ENCODE results near the gene C2orf78. TPM values are rescaled to one million over a fixed set of nuclear protein-coding genes. Genes with fewer than 3 reads are reported as not detected.

Gene C2orf78
- total and polyA plus RNA-seq, 10 of the 15 experiments (the other 5 are each of a cell fraction or from before 2014, with no cell fraction given) = 0.08 to 0.82 (median 0.40) TPM

GRCh38 chr2:73766349-73766748 is 17.6 kb upstream of the C2orf78 start:
- Histone ChIP-seq H3K27me3 (replicated peaks in 1 of 2; ENCODE audit: control insufficient read depth in 2 of 2, insufficient read depth in 2 of 2, low read length in 1 of 2) (no peaks in the 10 kb centered on the region), H3K79me2 (ENCODE audit: control insufficient read depth, insufficient read depth, low read length) (no peaks in the 10 kb centered on the region), H2AFZ (ENCODE audit: control insufficient read depth, low read depth, low read length) (no peak overlapping the region), H3K4me1 (ENCODE audit: control insufficient read depth, insufficient read depth, low read length) (no peaks in the 10 kb centered on the region), H3K9ac (ENCODE audit: control insufficient read depth, insufficient read depth, low read length) (no peak overlapping the region), H3K4me2 (ENCODE audit: control insufficient read depth, insufficient read depth) (no peak overlapping the region), H3K36me3 (ENCODE audit: control insufficient read depth in 2 of 2, insufficient read depth in 2 of 2, low read length in 1 of 2) (peaks cover 7 to 21% of the 10 kb centered on the region in 2 experiments), H3K4me3 (no peak overlapping the region), H4K20me1 (ENCODE audit: control insufficient read depth, insufficient read depth) (no peaks in the 10 kb centered on the region), H3K9me3 (replicated peaks; ENCODE audit: control insufficient read depth, insufficient read depth, low read length) (no peaks in the 10 kb centered on the region), H3K27ac (ENCODE audit: control insufficient read depth, insufficient read depth) (no peak overlapping the region)
- BruUV-seq (replicated peaks) = no TSS peak
- POLR2A ChIA-PET = no interaction called here
- no peak for TF ChIP-seq EED (IDR thresholded peaks at IDR 0.05; ENCODE audit: low read depth)
- DNase-seq (ENCODE audit: low read depth, low spot score) = no peak
- ATAC-seq = no peak
- RAD21 ChIA-PET (ENCODE audit: unreplicated experiment) = no interaction called here
- WGBS (ENCODE audit: insufficient coverage, insufficient replicate concordance, low lambda C conversion rate, missing lambda C conversion rate) = 100% methylated on average over 1 of the region's 1 CpG
- FAIRE-seq = no peak
- CTCF ChIA-PET = interaction anchor here (0.6 kb wide), 3 partner anchors 15 to 412 kb away, joined by 3 read pairs; partner anchors contain the start of gene MOB1A
- intact Hi-C loops (cut with micrococcal nuclease; ENCODE audit: unreplicated experiment) (no loop called here), in situ Hi-C loops (cut with MboI) (no loop called here)
- SMC1A ChIA-PET (ENCODE audit: uncharacterized antibody, unreplicated experiment) = no interaction called here

- ChIA-PET RAD21 (ENCODE audit: unreplicated experiment) (no interaction called here), POLR2A (no interaction called here), SMC1A (ENCODE audit: uncharacterized antibody, unreplicated experiment) (no interaction called here), CTCF (interaction anchor here (0.6 kb wide), 1 partner anchor 14 kb away, joined by 3 read pairs; no protein-coding TSS in a partner anchor)
- H3K4me3 ChIP-seq = no peak overlapping the region
- no peaks in the 10 kb centered on the region for H3K27me3 ChIP-seq (replicated peaks in 1 of 2; ENCODE audit: control insufficient read depth in 2 of 2, insufficient read depth in 2 of 2, low read length in 1 of 2)
- FAIRE-seq = no peak
- TF ChIP-seq RELA (IDR thresholded peaks at IDR 0.05; ENCODE audit: borderline replicate concordance, partially characterized antibody) = no peak
- no peak for TF ChIP-seq CHD2 (IDR thresholded peaks at IDR 0.05; ENCODE audit: borderline replicate concordance, low read depth, low read length)
- TF ChIP-seq BCLAF1 (IDR thresholded peaks at IDR 0.05) = no peak
- TF ChIP-seq CREB1 (IDR thresholded peaks at IDR 0.05; ENCODE audit: low read depth) = no peak
- TF ChIP-seq RB1 (IDR thresholded peaks at IDR 0.05; ENCODE audit: borderline replicate concordance) = no peak
- no peak for TF ChIP-seq NFXL1 (IDR thresholded peaks at IDR 0.05; ENCODE audit: borderline replicate concordance)
- no peak for TF ChIP-seq HCFC1 (IDR thresholded peaks at IDR 0.05; ENCODE audit: low read length)
- no peak for TF ChIP-seq EGR1 (IDR thresholded peaks at IDR 0.05; ENCODE audit: borderline replicate concordance in 1 of 2, low read depth in 2 of 2, low read length in 2 of 2)
- TF ChIP-seq CREM (IDR thresholded peaks at IDR 0.05; ENCODE audit: low read depth) = no peak
- no peak for TF ChIP-seq ZNF207 (IDR thresholded peaks at IDR 0.05; ENCODE audit: borderline replicate concordance)
- TF ChIP-seq ZNF274 (IDR thresholded peaks at IDR 0.05; ENCODE audit: insufficient read depth, insufficient read length) = no peak
- no peaks in the 10 kb centered on the region for H3K79me2 ChIP-seq (ENCODE audit: control insufficient read depth, insufficient read depth, low read length)
- WGBS (ENCODE audit: insufficient coverage, insufficient replicate concordance, low lambda C conversion rate, missing lambda C conversion rate) = 80% methylated on average over 4 of the region's 4 CpGs
- no peaks in the 10 kb centered on the region for H3K9me3 ChIP-seq (replicated peaks; ENCODE audit: control insufficient read depth, insufficient read depth, low read length)
- H3K27ac ChIP-seq (ENCODE audit: control insufficient read depth, insufficient read depth) = no peak overlapping the region
- no peaks in the 10 kb centered on the region for H4K20me1 ChIP-seq (ENCODE audit: control insufficient read depth, insufficient read depth)
- intact Hi-C loops (cut with micrococcal nuclease; ENCODE audit: unreplicated experiment) (no loop called here), in situ Hi-C loops (cut with MboI) (no loop called here)
- peaks cover 7 to 22% of the 10 kb centered on the region in 2 experiments for H3K36me3 ChIP-seq (ENCODE audit: control insufficient read depth in 2 of 2, insufficient read depth in 2 of 2, low read length in 1 of 2)
- no peak for ATAC-seq
- no peaks in the 10 kb centered on the region for H3K4me1 ChIP-seq (ENCODE audit: control insufficient read depth, insufficient read depth, low read length)
- no peak for DNase-seq (ENCODE audit: low read depth, low spot score)
- no peak overlapping the region for H2AFZ ChIP-seq (ENCODE audit: control insufficient read depth, low read depth, low read length)
- no peak overlapping the region for H3K4me2 ChIP-seq (ENCODE audit: control insufficient read depth, insufficient read depth)
- H3K9ac ChIP-seq (ENCODE audit: control insufficient read depth, insufficient read depth, low read length) = no peak overlapping the region
- no TSS peak for BruUV-seq (replicated peaks)
Observed at GRCh38 chr2:73766994-73767393, 17.0 kb upstream of the C2orf78 start.
